Measurements from ENCODE around the gene GLB1L2.

GLB1L2 gene

GRCh38 chr11:134330611-134331353 is 1.0 kb upstream of the GLB1L2 start:
- TF ChIP-seq POLR2A (IDR thresholded peaks at IDR 0.05; ENCODE audit: low read depth, low read length) (no peak), POLR2AphosphoS5 (IDR thresholded peaks at IDR 0.05; ENCODE audit: low read depth, low read length) (no peak), TAF1 (IDR thresholded peaks at IDR 0.05; ENCODE audit: borderline replicate concordance, low read depth, low read length) (no peak)
- FAIRE-seq = no peak
- DNase-seq (ENCODE audit: insufficient read length) = no peak

GRCh38 chr11:134332189-134332631 is 422 bp downstream of the GLB1L2 start:
- TF ChIP-seq POLR2AphosphoS5 (IDR thresholded peaks at IDR 0.05; ENCODE audit: low read depth, low read length) (no peak), POLR2A (IDR thresholded peaks at IDR 0.05; ENCODE audit: low read depth, low read length) (no peak), TAF1 (IDR thresholded peaks at IDR 0.05; ENCODE audit: borderline replicate concordance, low read depth, low read length) (no peak)
- DNase-seq (ENCODE audit: insufficient read length) (no peak), FAIRE-seq (no peak)

- TF ChIP-seq TAF1 (IDR thresholded peaks at IDR 0.05; ENCODE audit: borderline replicate concordance, low read depth, low read length) = no peak
- TF ChIP-seq POLR2AphosphoS5 (IDR thresholded peaks at IDR 0.05; ENCODE audit: low read depth, low read length) = no peak
- TF ChIP-seq POLR2A (IDR thresholded peaks at IDR 0.05; ENCODE audit: low read depth, low read length) = no peak
- FAIRE-seq (no peak), DNase-seq (ENCODE audit: insufficient read length) (no peak)
Observed at GRCh38 chr11:134332782-134333181, 994 bp downstream of the GLB1L2 start.

- no peak for FAIRE-seq
- TF ChIP-seq POLR2AphosphoS5 (IDR thresholded peaks at IDR 0.05; ENCODE audit: low read depth, low read length) = no peak
- TF ChIP-seq POLR2A (IDR thresholded peaks at IDR 0.05; ENCODE audit: low read depth, low read length) = no peak
- TF ChIP-seq TAF1 (IDR thresholded peaks at IDR 0.05; ENCODE audit: borderline replicate concordance, low read depth, low read length) = no peak
- no peak for DNase-seq (ENCODE audit: insufficient read length)
Observed at GRCh38 chr11:134333312-134333711, 1.5 kb downstream of the GLB1L2 start.

GRCh38 chr11:134333946-134334345 is 2.2 kb downstream of the GLB1L2 start:
- FAIRE-seq = no peak
- TF ChIP-seq POLR2AphosphoS5 (IDR thresholded peaks at IDR 0.05; ENCODE audit: low read depth, low read length) (no peak), POLR2A (IDR thresholded peaks at IDR 0.05; ENCODE audit: low read depth, low read length) (no peak), TAF1 (IDR thresholded peaks at IDR 0.05; ENCODE audit: borderline replicate concordance, low read depth, low read length) (no peak)
- DNase-seq (ENCODE audit: insufficient read length) = no peak

- DNase-seq (ENCODE audit: insufficient read length) (no peak), FAIRE-seq (no peak)
- no peak for TF ChIP-seq POLR2AphosphoS5 (IDR thresholded peaks at IDR 0.05; ENCODE audit: low read depth, low read length)
- no peak for TF ChIP-seq POLR2A (IDR thresholded peaks at IDR 0.05; ENCODE audit: low read depth, low read length)
- no peak for TF ChIP-seq TAF1 (IDR thresholded peaks at IDR 0.05; ENCODE audit: borderline replicate concordance, low read depth, low read length)
Observed at GRCh38 chr11:134334796-134335571, 3.2 kb downstream of the GLB1L2 start.

- no peak for DNase-seq (ENCODE audit: insufficient read length)
- FAIRE-seq = no peak
- TF ChIP-seq TAF1 (IDR thresholded peaks at IDR 0.05; ENCODE audit: borderline replicate concordance, low read depth, low read length) (no peak), POLR2A (IDR thresholded peaks at IDR 0.05; ENCODE audit: low read depth, low read length) (no peak), POLR2AphosphoS5 (IDR thresholded peaks at IDR 0.05; ENCODE audit: low read depth, low read length) (no peak)
Observed at GRCh38 chr11:134337051-134337450, 5.3 kb downstream of the GLB1L2 start.

- DNase-seq (ENCODE audit: insufficient read length) (no peak), FAIRE-seq (no peak)
- TF ChIP-seq POLR2AphosphoS5 (IDR thresholded peaks at IDR 0.05; ENCODE audit: low read depth, low read length) (no peak), POLR2A (IDR thresholded peaks at IDR 0.05; ENCODE audit: low read depth, low read length) (no peak), TAF1 (IDR thresholded peaks at IDR 0.05; ENCODE audit: borderline replicate concordance, low read depth, low read length) (no peak)
Observed at GRCh38 chr11:134338068-134338467, 6.3 kb downstream of the GLB1L2 start.

GRCh38 chr11:134338654-134339053 is 6.9 kb downstream of the GLB1L2 start:
- no peak for TF ChIP-seq TAF1 (IDR thresholded peaks at IDR 0.05; ENCODE audit: borderline replicate concordance, low read depth, low read length)
- no peak for FAIRE-seq
- DNase-seq (ENCODE audit: insufficient read length) = no peak

GRCh38 chr11:134339756-134340155 is 8.0 kb downstream of the GLB1L2 start:
- FAIRE-seq (no peak), DNase-seq (ENCODE audit: insufficient read length) (no peak)
- TF ChIP-seq POLR2A (IDR thresholded peaks at IDR 0.05; ENCODE audit: low read depth, low read length) (no peak), POLR2AphosphoS5 (IDR thresholded peaks at IDR 0.05; ENCODE audit: low read depth, low read length) (no peak), TAF1 (IDR thresholded peaks at IDR 0.05; ENCODE audit: borderline replicate concordance, low read depth, low read length) (no peak)

GRCh38 chr11:134340354-134340964 is 8.7 kb downstream of the GLB1L2 start:
- DNase-seq (ENCODE audit: insufficient read length) (no peak), FAIRE-seq (no peak)
- TF ChIP-seq TAF1 (IDR thresholded peaks at IDR 0.05; ENCODE audit: borderline replicate concordance, low read depth, low read length) (no peak), POLR2A (IDR thresholded peaks at IDR 0.05; ENCODE audit: low read depth, low read length) (no peak), POLR2AphosphoS5 (IDR thresholded peaks at IDR 0.05; ENCODE audit: low read depth, low read length) (no peak)
